OCI-LY7 (cell line): Measurements from ENCODE around the gene CD44.

Source experiments
- CTCF ChIP-seq: fragments of 200-600 bp; sonication (generic); conservative IDR thresholded peaks from 2 replicates; pipeline ENCODE4 v1.5.1; 2014; ENCODE audit warnings: mild to moderate bottlenecking, antibody characterized with exemption, low read length, moderate library complexity, mixed read lengths
- EZH2phosphoT487 ChIP-seq: fragments of 200-600 bp; sonication (generic); IDR thresholded peaks from 2 replicates; pipeline ENCODE4 v1.6.1; 2018; ENCODE audit warnings: low read depth, borderline replicate concordance, mild to moderate bottlenecking, mixed run types, antibody characterized with exemption, low read length, moderate library complexity, mixed read lengths

GRCh38 chr11:35227576-35228327 is 88.8 kb downstream of the CD44 start:
- TF ChIP-seq CTCF: no peak
- TF ChIP-seq EZH2phosphoT487: no peak
